ENCODE data around the gene CTNNA2. TPM values are rescaled to one million over a fixed set of nuclear protein-coding genes. Genes with fewer than 3 reads are reported as not detected.
A peak's percentile ranks its signal among the peaks of the same experiment; 100 is the strongest.

Gene CTNNA2
- total and polyA plus RNA-seq, 11 donors: 0.20 to 0.81 TPM; not detected in 9

DNA sequence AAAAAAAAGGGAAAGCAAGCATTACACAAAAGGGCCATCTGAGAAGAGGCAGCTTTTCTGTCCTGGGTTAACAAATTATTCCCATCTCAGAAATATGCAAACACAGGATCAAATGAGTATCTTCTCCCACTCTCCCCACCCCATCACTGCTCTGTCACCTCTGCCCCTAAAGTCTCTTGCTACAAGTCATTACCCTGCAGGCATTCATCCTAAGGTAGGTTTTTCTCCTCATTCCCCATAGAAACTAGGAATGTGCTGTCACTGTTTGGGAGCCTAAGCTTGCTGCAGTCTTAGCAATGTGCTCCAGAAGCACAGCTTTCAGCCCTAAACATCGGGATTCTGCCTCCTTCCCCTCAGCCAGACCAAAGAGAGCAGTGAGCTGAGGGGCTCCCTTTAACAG is 788.1 kb downstream of the CTNNA2 start:
- Histone ChIP-seq H3K36me3 (no peaks in the 10 kb centered on the region), H3K4me1 (peaks cover 0 to 17% (median 10%) of the 10 kb centered on the region in 12 donors), H3K27me3 (peaks cover 18 to 59% (median 46%) of the 10 kb centered on the region in 9 donors), H3K27ac (no peak overlapping the region), H3K9me3 (no peaks in the 10 kb centered on the region), H3K4me3 (no peak overlapping the region)
- 58 to 79% (median 65%) methylated on average over 1 of the region's 1 CpG for WGBS, 4 donors
- TF ChIP-seq, protein P1, sequence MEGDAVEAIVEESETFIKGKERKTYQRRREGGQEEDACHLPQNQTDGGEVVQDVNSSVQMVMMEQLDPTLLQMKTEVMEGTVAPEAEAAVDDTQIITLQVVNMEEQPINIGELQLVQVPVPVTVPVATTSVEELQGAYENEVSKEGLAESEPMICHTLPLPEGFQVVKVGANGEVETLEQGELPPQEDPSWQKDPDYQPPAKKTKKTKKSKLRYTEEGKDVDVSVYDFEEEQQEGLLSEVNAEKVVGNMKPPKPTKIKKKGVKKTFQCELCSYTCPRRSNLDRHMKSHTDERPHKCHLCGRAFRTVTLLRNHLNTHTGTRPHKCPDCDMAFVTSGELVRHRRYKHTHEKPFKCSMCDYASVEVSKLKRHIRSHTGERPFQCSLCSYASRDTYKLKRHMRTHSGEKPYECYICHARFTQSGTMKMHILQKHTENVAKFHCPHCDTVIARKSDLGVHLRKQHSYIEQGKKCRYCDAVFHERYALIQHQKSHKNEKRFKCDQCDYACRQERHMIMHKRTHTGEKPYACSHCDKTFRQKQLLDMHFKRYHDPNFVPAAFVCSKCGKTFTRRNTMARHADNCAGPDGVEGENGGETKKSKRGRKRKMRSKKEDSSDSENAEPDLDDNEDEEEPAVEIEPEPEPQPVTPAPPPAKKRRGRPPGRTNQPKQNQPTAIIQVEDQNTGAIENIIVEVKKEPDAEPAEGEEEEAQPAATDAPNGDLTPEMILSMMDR (IDR thresholded peaks at IDR 0.05): no peak
- no peak for ATAC-seq
- intact Hi-C loops (cut with DNase I): loop anchor here in 1 of 10 donors (10.0 kb wide), 1 partner anchor 226 kb away; no protein-coding TSS in a partner anchor
- DNase-seq: no peak

DNA sequence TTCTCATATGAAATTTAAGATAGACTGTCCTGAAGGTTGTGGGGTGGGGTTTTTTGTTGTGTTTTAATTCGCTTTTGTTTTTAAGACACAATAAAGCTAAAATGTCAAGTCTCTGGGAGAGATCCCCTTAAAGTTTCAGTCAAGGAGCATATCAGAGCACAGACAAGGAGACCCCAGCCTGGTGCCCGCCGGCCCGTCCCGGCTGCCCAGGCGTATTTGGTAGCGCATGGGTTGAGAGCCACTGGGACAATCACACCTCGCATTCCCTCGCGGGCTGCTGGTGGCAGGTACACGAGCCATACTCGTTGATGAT is 789.1 kb downstream of the CTNNA2 start:
- H3K4me3 ChIP-seq: peak overlapping the region in 1 of 12 donors; percentile 19
- intact Hi-C loops (cut with DNase I): loop anchor here in 1 of 10 donors (10.0 kb wide), 1 partner anchor 227 kb away; no protein-coding TSS in a partner anchor
- no peak overlapping the region for H3K27ac ChIP-seq
- no peaks in the 10 kb centered on the region for H3K9me3 ChIP-seq
- ATAC-seq: no peak
- H3K27me3 ChIP-seq: peaks cover 18 to 67% (median 50%) of the 10 kb centered on the region in 9 donors
- TF ChIP-seq POLR2A (IDR thresholded peaks at IDR 0.05): no peak
- TF ChIP-seq, protein P1 (IDR thresholded peaks at IDR 0.05): no peak
- peaks cover 0 to 17% (median 10%) of the 10 kb centered on the region in 12 donors for H3K4me1 ChIP-seq
- 53 to 68% (median 57%) methylated on average over 11 to 12 of the region's 12 CpGs for WGBS, 4 donors
- H3K36me3 ChIP-seq: no peaks in the 10 kb centered on the region
- no peak for DNase-seq

DNA sequence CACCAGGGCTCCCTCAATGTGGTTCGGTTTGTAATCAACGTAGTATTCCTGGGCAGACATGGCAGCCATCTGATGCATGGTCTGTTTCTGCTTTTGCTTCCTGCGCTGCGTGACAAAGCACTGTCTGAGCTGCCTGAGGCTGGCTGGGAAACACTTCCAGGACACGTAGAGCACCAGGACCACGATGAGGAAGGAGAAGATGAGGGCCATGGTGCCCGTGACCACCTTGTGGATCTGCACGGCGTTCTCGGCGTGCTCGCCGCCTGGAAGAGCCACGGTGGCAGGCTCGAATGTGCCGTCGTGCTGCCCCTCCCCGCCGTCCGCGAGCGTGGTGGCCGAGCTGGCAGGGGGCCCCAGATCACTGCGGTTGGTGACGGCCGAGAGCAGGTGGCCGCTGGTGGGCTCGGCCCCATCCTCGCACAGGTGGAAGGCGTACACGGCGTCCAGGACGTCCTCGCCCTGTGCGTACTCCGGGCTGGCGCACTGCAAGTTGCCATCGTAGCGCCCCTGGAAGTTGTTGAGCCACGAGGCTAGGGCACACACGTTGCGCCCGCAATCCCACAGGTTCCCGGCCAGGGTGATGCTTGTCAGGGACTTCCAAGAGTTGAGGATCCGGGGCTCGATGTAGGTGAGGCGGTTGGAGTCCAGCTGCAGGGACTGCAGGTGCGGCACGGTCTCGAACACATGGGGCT is 789.6 kb downstream of the CTNNA2 start:
- DNase-seq (no peak), ATAC-seq (no peak)
- no peak overlapping the region for H3K27ac ChIP-seq
- TF ChIP-seq POLR2A (IDR thresholded peaks at IDR 0.05): no peak
- TF ChIP-seq, protein P1 (IDR thresholded peaks at IDR 0.05): no peak
- no peaks in the 10 kb centered on the region for H3K36me3 ChIP-seq
- peaks cover 18 to 67% (median 50%) of the 10 kb centered on the region in 9 donors for H3K27me3 ChIP-seq
- H3K4me1 ChIP-seq: peaks cover 0 to 17% (median 10%) of the 10 kb centered on the region in 12 donors
- WGBS, 4 donors: 16 to 28% (median 18%) methylated on average over 23 to 50 of the region's 50 CpGs
- intact Hi-C loops (cut with DNase I): loop anchor here in 1 of 10 donors (10.0 kb wide), 1 partner anchor 228 kb away; no protein-coding TSS in a partner anchor
- peak overlapping the region in 7 of 12 donors; percentile 25 to 54 (median 46) for H3K4me3 ChIP-seq
- no peaks in the 10 kb centered on the region for H3K9me3 ChIP-seq

DNA sequence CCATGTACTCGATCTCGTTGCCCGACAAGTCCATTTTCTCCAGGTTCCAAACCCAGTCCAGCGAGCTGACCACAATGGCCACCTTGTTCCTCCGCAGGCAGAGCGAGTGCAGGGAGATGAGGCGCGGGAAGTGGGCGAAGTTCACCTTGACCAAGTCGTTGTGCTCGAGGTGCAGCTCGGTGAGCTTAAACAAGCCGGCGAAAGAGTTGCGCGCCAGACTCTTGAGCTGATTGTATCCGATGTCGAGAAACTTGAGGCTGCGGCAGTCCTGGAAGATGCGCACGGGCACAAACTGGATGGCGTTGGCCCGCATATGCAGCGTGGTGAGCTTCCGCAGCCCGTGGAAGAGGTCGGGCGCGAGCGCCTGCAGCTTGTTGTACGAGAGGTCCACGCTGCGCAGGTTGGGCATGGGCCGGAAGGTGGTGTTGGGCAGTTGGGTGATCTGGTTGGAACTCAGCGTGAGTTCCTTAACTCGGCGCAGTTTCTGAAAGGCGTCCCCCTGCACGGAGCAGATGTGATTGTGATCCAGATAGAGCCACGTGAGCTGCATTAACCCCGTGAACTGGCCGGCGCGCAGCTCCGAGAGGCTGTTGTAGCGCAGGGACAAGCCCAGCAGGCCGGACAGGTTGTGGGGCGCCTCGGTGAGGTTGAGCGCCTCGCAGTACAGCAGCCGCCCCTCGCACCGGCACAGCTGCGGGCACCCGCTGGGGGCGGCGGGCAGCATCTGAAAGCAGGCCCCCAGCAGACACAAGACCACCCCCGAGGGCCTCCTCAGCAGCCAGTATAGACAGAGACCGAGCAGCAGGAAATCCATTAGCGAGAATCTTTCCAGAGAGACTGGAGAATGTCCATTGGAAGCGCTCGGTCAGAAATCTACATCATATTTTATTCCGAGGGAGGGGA is 790.4 kb downstream of the CTNNA2 start:
- no peaks in the 10 kb centered on the region for H3K9me3 ChIP-seq
- peak in 2 of 4 donors; percentile 11 to 18 for ATAC-seq
- intact Hi-C loops (cut with DNase I): loop anchor here in 1 of 10 donors (10.0 kb wide), 1 partner anchor 228 kb away; no protein-coding TSS in a partner anchor
- TF ChIP-seq POLR2A (IDR thresholded peaks at IDR 0.05): no peak
- TF ChIP-seq, protein P1 (IDR thresholded peaks at IDR 0.05): no peak
- H3K4me3 ChIP-seq: peak overlapping the region in 11 of 12 donors; percentile 25 to 54 (median 44)
- DNase-seq: no peak
- peaks cover 0 to 17% (median 10%) of the 10 kb centered on the region in 12 donors for H3K4me1 ChIP-seq
- no peak overlapping the region for H3K27ac ChIP-seq
- peaks cover 18 to 67% (median 50%) of the 10 kb centered on the region in 9 donors for H3K27me3 ChIP-seq
- WGBS, 4 donors: 1 to 3% (median 2%) methylated on average over 34 to 64 of the region's 64 CpGs
- no peaks in the 10 kb centered on the region for H3K36me3 ChIP-seq
